Measurements from ENCODE around the gene CDCA8.

- TF ChIP-seq RCOR1 (IDR thresholded peaks at IDR 0.05; ENCODE audit: insufficient replicate concordance, low read length) (no peak), POLR2A (IDR thresholded peaks at IDR 0.05; ENCODE audit: low read depth, low read length) (no peak), CTCF (conservative IDR thresholded peaks at IDR 0.05; ENCODE audit: low read depth, low read length) (no peak), ELK1 (IDR thresholded peaks at IDR 0.05; ENCODE audit: borderline replicate concordance, low read depth, low read length) (no peak), FOS (IDR thresholded peaks at IDR 0.05; ENCODE audit: low read depth, low read length) (no peak), MXI1 (IDR thresholded peaks at IDR 0.05; ENCODE audit: borderline replicate concordance, low read depth, low read length) (no peak), BHLHE40 (IDR thresholded peaks at IDR 0.05; ENCODE audit: low read depth, low read length) (no peak), SMC3 (IDR thresholded peaks at IDR 0.05; ENCODE audit: low read depth, low read length) (no peak), MAFK (IDR thresholded peaks at IDR 0.05; ENCODE audit: low read depth, low read length) (no peak), RAD21 (IDR thresholded peaks at IDR 0.05; ENCODE audit: low read length) (no peak), MAZ (IDR thresholded peaks at IDR 0.05; ENCODE audit: borderline replicate concordance, low read depth, low read length) (no peak), RFX5 (IDR thresholded peaks at IDR 0.05; ENCODE audit: low read depth, low read length) (no peak), NFE2L2 (IDR thresholded peaks at IDR 0.05; ENCODE audit: low read depth, low read length) (no peak)
- TF ChIP-seq, protein P1, sequence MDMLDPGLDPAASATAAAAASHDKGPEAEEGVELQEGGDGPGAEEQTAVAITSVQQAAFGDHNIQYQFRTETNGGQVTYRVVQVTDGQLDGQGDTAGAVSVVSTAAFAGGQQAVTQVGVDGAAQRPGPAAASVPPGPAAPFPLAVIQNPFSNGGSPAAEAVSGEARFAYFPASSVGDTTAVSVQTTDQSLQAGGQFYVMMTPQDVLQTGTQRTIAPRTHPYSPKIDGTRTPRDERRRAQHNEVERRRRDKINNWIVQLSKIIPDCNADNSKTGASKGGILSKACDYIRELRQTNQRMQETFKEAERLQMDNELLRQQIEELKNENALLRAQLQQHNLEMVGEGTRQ (IDR thresholded peaks at IDR 0.05; ENCODE audit: low read depth, low read length) = no peak
Measured at GRCh38 chr1:37728416-37728815, 36.1 kb downstream of the CDCA8 start.

Data from IMR-90 (cell line).